Activated T-cell treated with anti-CD3 and anti-CD28 coated beads for 1 hour (primary cell): Measurements from ENCODE around the gene ANKRD30B.
"Not testable (repeated sequence)": the region's sequence is repeated elsewhere in the genome, so short reads cannot be mapped to it uniquely, and the experiment has no call there.

Experiments
- DNase-seq: peaks from one replicate; pipeline ENCODE4 v3.0.0-alpha.2; 2020; ENCODE audit warnings: low read depth

Gene ANKRD30B, protein sequence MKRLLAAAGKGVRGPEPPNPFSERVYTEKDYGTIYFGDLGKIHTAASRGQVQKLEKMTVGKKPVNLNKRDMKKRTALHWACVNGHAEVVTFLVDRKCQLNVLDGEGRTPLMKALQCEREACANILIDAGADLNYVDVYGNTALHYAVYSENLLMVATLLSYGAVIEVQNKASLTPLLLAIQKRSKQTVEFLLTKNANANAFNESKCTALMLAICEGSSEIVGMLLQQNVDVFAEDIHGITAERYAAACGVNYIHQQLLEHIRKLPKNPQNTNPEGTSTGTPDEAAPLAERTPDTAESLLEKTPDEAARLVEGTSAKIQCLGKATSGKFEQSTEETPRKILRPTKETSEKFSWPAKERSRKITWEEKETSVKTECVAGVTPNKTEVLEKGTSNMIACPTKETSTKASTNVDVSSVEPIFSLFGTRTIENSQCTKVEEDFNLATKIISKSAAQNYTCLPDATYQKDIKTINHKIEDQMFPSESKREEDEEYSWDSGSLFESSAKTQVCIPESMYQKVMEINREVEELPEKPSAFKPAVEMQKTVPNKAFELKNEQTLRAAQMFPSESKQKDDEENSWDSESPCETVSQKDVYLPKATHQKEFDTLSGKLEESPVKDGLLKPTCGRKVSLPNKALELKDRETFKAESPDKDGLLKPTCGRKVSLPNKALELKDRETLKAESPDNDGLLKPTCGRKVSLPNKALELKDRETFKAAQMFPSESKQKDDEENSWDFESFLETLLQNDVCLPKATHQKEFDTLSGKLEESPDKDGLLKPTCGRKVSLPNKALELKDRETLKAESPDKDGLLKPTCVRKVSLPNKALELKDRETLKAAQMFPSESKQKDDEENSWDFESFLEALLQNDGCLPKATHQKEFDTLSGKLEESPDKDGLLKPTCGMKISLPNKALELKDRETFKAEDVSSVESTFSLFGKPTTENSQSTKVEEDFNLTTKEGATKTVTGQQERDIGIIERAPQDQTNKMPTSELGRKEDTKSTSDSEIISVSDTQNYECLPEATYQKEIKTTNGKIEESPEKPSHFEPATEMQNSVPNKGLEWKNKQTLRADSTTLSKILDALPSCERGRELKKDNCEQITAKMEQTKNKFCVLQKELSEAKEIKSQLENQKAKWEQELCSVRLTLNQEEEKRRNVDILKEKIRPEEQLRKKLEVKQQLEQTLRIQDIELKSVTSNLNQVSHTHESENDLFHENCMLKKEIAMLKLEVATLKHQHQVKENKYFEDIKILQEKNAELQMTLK (N-terminal part only)

GRCh38 chr18:14747513-14748474 lies at the start of gene ANKRD30B:
Gene ANKRD30B (plus strand): TSS chr18:14748172. CDS start chr18:14748420, 248 bp downstream.
- DNase-seq, result no peak

GRCh38 chr18:14701286-14702040 lies 46.5 kb upstream of the ANKRD30B start:
- not testable (repeated sequence) for DNase-seq

DNA sequence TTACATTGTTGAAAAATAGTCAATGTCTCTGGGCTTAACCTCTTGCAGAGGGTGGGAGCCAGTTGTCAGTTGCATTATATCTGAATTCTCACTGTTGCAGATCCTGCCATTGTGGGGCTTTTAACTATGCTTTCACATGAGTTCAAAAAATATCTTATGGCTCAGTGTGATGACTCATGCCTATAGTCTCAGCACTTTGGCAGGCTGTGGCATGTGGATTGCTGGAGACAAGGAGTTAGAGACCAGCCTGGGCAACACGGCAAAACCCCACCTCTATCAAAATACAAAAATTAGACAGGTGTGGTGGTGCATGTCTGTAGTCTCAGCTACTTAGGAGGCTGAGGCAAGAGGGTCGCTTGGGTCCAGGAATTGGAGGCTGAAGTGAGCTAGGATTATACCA lies 38.2 kb upstream of the ANKRD30B start:
- DNase-seq, result not testable (repeated sequence)

- DNase-seq, result not testable (repeated sequence)
Measured at GRCh38 chr18:14721569-14721968, 26.4 kb upstream of the ANKRD30B start.

- DNase-seq, result not testable (repeated sequence)
Measured at GRCh38 chr18:14739056-14739455, 8.9 kb upstream of the ANKRD30B start.

GRCh38 chr18:14746897-14747296 lies 1.1 kb upstream of the ANKRD30B start:
- no peak for DNase-seq

- no peak for DNase-seq
Measured at GRCh38 chr18:14748496-14748895, 524 bp downstream of the ANKRD30B start.

- DNase-seq, result not testable (repeated sequence)
Measured at GRCh38 chr18:14763566-14763965, 15.6 kb downstream of the ANKRD30B start.

DNA sequence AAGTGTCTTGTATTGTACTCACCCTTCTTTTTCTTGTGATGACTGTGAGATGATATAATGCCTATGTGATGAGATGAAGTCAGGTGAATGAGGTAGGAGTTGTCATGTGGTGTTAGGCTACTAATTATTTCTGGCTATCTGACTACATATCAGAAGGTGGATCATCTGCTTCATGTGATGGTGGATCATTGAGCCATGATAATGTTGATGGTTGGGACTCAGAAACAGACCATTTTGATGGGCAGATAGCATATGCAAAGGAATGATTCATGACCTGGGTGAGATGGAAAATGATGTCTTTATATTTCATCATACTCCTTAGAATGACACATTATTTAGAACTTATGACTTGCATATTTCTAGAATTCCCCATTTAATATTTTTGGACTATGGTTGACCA lies 19.5 kb downstream of the ANKRD30B start:
- DNase-seq, result no peak

GRCh38 chr18:14768241-14768640 lies 20.3 kb downstream of the ANKRD30B start:
- no peak for DNase-seq

- DNase-seq, result no peak
Measured at GRCh38 chr18:14769381-14769780, 21.4 kb downstream of the ANKRD30B start.

DNA sequence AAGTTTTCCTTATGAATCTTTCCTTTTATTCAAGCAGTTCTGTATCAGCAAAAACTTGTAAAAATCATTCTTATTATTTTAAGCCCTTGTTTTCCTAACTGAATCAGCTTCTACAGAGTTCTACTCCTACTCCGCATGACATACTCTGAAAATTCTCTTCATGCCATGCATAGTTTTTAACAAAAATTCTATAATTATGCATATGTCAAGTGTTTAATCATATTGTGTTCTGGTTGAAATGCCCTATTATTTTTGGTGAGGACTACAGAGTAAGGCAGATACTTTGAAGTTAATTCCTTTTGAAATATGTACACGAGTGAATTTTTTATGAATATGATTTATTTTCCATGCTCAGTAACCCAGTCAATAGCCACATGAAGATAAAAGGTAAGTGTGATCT lies 28.8 kb downstream of the ANKRD30B start:
- no peak for DNase-seq

DNA sequence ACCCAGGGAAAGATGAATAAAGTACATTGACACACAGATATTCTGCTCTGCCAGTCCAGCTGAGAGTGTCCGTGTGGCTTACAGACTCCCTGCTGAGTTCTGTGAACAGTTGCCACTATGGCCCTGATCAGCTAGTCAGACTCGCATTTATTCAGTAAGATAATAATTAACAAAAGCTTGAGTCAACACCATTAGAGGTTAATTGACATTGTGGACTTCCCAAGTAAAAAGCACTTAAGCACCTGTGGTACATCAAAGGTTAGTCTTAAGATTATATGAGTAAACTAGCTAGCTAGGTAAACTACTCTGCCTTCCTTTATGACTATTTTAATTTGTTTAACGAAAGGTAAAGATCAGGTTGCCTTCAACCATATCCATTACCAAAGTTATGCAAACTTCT lies 33.7 kb downstream of the ANKRD30B start:
- no peak for DNase-seq

- no peak for DNase-seq
Measured at GRCh38 chr18:14784133-14784532, 36.2 kb downstream of the ANKRD30B start.

DNA sequence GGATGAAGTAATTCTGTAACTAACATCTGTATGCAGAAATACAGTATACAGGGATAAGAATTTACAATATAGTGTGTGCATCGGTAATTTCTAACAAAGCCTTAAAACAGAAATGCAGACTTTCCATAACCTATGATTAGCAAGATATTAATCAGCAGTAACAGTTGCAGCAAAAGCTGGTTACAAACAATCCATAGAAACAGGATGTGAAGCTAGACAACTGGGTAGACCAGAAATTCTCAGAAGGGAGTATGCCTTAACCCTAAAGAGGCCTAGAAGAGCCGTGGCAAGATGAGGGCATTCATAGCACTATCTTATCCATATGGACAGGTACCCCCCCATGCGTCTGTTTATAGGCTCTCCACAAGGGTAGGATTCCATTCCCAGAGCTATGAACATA lies 48.9 kb downstream of the ANKRD30B start:
- not testable (repeated sequence) for DNase-seq

- DNase-seq, result not testable (repeated sequence)
Measured at GRCh38 chr18:14797969-14798764, 50.2 kb downstream of the ANKRD30B start.

DNA sequence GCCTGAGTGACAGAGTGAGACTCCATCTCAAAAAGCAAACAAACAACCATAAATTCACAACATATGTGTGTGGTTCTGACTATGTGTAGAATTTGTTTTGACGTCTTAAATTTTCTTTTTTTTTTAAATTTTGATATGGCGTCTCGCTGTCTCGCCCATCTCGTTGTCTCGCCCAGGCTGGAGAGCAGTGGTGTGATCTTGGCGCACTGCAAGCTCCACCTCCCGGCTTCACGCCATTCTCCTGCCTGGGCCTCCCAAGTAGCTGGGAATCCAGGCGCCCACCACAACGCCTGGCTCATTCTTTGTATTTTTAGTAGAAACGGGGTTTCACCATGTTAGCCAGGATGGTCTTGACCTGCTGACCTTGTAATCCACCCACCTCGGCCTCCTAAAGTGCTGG lies 63.1 kb downstream of the ANKRD30B start:
- DNase-seq, result not testable (repeated sequence)

DNA sequence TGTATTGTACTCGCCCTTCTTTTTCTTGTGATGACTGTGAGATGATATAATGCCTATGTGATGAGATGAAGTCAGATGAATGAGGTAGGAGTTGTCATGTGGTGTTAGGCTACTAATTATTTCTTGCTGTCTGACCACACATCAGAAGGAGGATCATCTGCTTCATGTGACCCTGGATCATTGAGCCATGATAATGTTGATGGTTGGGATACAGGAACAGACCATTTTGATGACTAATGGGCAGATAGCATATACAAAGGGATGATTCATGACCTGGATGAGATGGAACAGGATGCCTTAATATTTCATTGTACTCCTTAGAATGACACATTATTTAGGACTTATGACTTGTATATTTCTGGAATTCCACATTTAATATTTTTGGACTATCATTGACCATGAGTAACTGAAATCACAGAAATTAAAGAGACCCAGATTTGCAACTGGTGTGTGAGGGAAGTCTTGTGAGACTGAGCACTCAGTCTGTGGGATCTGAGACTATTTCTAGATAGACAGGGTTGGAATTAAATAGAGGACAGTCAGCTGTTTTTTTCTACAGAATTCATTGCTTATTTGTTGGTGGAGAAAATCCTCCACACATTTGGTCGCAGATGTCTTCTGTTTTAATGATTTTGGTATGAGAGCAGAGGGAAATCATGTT lies 79.1 kb downstream of the ANKRD30B start:
- not testable (repeated sequence) for DNase-seq

GRCh38 chr18:14841607-14842006 lies 93.6 kb downstream of the ANKRD30B start:
- DNase-seq, result not testable (repeated sequence)
